Umbilical cord (tissue), 2 donors: ENCODE measurements around the gene ZDHHC1. TPM values are rescaled to one million over a fixed set of nuclear protein-coding genes. Genes with fewer than 3 reads are reported as not detected.

Source experiments
- DNase-seq: peaks from one replicate; pipeline ENCODE4 v3.0.0-alpha.2; 2015; ENCODE audit warnings: low spot score
- total RNA-seq: library from RNA; depleted of rRNA; stranded (reverse); fragments of >200 nt; gene quantifications from one replicate; pipeline ENCODE4 v1.2.3, GENCODE V29; 2014; ENCODE audit warnings: low replicate concordance; ENCODE audit not compliant: insufficient read depth

The ZDHHC1 gene
- total RNA-seq, 1 donor from 2014 or later: 5.3 TPM

DNA sequence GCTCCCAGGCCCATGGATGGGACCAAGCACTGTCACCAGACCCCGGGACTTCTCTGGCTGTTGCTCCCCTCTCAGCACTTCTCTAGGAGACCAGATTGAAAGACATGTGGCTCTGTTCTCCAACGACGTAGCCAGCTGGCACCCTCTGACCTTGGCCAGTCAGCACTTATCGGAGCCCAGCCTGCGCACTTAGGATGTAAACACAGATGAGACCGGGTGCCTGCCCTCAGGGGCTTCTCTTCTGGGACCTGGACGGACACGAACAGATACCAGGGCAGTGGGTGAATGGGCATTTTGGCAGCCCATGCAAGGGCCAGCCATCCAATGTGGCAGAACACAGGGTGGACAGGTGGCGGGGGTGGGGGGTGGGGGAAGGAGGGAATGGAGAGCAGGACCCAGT lies 6.6 kb downstream of the ZDHHC1 start:
- no peak for DNase-seq

DNA sequence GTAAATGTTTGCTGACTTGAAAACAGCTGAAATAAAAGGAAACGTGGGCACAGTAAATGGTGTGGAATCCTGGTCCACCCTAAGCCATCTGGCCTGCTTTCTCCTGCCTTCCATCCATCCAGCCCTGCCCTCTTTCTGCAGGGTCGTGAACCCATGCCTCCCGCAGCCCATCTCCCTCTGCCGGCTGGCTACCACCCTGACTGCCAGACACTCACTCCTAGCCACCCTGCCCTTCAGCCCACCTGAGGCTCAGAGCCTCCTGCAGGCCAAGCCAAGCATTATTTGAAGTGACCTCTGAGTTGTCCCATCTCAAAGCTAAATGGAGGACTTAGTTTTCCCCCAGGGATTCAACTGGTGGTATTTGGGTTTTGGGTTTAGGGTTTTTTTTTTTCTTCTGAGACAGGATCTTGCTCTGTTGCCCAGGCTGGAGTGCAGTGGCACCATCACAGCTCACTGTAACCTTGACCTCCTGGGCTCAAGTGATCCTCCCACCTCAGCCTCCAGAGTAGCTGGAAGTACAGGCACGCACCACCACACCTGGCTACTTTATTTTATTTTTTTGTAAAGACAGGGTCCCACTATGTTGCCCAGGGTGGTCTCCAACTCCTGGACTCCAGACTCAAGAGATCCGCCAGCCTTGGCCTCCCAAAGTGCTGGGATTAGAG lies 8.4 kb downstream of the ZDHHC1 start:
- no peak for DNase-seq

DNA sequence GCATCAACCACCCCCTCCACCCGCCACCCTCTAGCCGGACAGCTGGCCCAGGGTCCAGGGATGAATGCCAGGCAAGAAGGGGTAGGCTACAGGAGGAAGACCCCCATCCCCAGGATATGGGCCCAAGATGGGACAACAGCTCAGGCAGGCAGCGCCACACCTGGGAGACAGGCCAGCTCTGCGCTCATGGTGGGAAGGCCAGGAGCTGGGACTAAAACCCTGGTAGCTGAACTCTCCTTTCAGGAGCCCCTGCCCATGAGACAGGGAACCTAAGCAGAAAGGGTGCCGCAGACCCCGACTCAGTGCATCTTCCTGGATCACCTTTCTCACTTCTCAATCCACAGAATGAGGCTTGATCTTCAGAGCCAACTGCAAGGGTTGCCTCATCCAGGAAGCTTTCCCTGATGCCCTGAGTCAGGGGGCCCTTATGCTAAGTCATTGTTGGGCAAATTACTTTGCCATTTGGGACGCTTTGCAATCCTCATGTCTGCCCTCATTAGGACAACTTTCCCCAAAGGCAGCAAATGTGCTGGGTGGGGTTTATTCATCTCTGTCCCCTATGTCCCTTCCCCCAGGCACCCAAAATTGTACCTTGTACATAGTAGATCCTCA lies 9.0 kb downstream of the ZDHHC1 start:
- DNase-seq: no peak

DNA sequence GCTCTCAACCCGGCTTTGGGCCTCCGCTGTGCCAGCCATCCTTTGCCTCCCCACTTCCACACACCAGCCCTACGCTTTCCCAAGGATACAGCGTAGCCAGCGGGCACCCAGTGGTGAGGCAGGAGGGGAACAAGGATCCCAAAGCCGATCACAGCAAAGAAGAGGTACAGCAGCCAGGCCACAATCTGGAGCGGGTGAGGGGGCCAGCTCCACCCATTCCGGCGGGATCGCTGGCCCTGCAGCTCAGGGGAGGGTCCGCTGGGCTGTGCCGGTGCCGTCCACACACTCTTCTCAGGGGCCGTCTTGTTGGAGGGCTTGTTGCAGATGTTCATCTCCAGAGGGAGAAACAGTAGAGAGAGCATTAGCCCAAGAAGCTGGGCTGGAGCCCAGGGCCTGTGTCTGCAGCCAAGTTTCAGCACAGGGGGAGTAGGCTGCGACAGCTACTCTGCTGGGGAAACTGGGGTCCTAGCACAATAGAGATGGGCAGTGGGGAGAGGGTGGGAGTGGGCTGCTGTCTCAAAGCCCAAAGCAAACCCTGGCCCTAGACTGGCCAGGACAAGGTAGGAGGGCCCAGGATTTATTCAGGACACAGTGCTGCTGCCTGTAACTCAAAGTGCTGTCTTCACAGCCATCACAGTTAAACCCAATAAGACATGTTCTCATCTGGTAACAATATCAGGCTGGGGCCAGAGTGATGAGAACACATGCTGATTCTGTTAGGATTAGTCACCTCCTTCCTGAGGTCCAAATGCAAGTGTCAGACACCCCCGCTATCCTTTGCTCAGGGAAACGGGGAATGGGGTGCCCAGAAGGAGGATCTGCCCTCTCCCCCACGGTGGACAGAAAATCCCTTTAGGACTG lies 9.9 kb downstream of the ZDHHC1 start:
- no peak for DNase-seq

DNA sequence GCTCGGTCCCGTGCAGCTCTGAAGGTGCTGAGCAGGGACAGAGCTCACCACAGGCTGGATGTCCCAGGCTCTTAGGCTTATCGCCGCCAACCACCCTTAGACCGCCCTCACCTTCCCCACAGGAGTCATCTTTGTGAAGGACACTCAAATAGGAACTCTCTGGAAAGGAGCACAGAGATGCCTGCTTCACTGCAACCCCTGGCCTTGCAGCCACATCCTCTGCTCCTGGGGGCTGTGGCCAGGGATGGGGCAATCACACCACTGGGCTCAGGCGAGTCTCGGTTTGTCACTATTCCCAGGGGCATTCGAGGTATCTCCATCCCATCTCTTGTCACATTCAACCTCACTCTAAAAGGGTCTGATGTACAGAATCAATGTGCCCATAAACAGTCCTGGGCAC lies 10.9 kb downstream of the ZDHHC1 start:
- no peak for DNase-seq

DNA sequence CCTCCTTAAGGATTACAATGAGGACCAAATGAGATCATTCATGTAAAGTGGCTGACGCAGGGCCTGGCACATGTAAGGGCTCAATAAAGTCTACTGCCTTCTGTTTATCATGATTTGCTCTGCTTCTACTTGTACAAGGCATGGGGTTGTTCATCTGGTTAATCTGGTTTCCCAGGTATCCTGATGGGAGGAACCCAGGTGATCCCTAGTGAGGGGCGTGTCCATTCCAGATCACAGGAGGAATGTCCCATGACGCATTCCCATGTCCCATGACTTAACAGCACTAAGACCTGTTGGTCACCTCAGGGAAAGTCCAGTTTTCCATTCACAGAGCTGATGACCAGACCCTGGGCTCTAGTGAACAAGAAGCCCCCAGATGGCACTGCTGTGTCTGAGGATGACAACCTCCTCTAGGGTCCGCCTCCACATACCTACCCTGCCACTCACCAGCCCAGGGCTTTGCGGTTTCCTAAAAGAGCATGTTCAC lies 11.5 kb downstream of the ZDHHC1 start:
- peak; percentile 75 for DNase-seq

DNA sequence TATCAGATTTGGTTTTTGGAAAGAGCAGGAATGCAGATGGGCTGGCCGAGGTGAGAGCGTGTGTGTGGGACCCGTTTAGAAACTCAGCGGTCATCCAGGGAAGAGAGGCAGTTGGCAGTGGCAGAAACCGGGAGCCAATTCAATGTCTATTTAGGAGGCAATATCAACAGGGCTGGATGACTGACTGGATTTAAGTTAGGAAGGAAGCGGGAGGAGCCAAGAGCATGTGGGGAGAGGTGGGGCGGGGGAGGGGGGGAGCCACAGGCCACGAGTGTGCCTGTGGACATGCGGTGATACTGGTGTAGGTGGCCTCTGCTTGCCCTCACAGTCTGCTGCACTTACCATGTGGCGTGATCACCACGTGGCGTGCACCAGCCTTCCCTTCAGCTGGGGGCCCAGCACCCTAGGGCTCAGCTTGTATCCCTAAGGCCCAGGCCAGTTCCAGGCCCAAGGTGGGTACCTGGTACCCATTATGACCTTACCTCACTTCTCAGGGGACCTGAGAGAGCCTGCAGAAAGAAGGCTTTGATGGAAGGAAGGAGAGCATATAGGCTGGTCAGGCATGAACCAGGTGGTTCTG lies 12.2 kb downstream of the ZDHHC1 start:
- DNase-seq: no peak

DNA sequence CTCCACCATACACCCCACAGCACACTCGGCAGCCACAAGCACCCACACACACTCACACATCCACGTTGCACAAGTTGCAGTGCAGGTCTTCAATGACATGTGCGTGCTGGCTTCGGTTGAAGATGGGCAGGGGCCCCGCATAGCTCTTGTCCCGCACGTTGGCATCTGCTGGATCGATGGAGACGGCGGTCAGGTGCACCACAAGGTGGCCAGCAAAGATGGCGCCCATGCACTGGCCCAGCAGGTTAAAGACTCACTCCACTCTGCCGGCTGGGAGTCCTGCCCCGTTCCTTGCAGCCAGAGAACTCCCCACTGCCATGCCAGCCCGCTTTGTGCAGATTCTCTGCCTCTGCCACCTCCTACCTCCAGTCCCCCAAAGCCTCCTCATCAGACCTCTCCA lies 15.4 kb downstream of the ZDHHC1 start:
- DNase-seq: no peak

DNA sequence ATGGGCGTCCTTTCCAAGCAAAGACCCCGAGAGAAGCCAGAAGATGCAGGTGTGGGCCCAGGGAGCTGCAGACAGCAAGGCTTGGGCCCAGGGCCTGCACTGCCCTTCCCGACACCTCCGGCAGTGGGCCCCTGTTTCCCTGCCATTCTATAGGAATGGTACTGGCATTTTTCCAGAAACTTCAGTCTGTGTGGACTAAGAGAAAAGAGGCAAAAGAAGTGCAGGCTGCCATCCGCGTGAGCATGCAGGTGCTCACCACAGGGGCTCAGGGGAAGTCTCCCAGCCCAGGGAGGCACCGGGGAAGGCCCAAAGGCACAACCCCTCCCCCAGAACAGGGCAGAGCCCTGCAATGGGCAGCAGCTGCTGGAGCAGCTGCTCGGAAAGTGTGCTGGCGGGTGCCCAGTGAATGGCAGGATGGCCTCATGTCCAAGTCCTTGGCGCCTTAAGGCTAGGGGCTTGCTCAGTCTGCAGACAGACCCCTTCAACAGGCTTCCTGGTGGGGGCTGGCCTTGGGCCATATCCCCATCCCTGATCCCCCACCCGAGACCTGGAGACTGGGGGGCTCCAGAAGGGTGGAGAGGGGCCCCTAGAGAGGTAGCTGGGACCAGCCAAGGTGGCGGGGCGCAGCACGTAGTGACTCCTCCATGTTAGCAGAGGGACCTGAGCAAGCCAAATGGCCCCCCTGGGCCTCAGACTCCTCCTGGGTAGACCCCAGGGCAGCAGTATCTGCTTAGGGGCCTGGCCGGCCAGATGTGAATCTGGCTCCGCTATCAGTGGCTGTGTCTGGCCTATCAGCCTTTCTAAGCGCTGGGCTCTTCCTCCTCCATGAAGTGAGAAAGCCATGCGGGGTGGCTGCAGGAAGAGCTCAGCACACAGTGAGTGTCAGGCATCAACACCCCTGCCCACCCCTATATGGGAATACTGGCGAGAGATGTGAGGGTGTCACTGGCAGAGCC lies 16.2 kb downstream of the ZDHHC1 start:
- no peak for DNase-seq

DNA sequence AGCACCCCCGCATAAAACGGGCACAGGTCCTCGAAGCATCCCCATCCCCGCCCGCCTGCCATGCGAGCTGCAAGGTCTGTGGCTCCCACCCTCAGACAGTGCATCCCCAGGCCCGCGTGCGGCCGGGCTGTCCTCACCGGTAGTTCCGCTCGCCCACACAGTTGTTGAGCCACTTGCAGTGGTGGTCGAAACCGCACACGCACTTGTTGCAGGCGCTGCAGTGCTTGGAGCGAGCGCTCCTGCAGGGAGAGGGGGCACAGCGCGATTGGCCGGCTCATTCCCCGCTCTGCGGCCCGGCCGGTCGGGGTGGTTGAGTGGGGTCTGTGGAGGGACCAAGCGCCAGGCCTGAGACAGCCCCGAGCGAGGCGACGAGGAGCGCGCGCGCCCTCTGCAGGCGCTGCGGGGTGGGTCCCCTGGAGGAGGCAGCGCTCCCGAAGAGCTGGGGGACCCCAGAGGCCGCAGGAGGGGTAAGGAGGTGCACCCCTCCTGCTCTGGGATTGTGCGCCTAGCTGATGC lies 17.0 kb downstream of the ZDHHC1 start:
- no peak for DNase-seq

DNA sequence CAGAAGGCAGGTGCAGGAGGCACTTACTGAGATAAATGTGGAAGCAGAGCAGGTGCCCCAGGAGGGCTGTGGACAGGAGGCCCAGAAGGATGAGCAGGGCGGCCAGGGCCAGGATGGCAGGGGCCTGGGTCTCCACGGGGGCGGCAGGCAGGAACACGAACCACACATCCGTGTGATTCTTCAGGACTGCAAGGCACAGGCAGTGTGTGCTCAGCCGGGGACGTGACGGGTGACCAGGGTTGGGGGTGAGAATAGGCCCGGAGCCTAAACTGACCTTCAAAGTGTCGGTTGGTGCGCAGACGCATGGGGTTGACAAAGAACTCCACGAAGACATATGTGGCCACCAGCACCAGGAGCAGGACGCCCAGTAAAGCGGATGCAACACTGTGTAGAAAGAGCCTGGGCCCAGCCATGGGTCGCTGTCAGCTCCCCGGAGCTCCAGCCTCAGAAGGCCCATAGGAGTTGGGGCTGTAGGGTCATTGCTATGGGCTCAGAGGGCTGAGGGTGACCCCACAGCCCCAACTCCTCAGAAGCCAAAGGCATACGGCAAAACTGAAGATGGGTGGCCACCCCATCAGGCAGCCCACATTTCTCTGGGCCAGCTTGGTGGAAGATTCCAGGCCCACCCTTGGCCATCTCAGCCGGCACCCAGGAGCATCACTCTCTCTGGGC lies 17.6 kb downstream of the ZDHHC1 start:
- no peak for DNase-seq

DNA sequence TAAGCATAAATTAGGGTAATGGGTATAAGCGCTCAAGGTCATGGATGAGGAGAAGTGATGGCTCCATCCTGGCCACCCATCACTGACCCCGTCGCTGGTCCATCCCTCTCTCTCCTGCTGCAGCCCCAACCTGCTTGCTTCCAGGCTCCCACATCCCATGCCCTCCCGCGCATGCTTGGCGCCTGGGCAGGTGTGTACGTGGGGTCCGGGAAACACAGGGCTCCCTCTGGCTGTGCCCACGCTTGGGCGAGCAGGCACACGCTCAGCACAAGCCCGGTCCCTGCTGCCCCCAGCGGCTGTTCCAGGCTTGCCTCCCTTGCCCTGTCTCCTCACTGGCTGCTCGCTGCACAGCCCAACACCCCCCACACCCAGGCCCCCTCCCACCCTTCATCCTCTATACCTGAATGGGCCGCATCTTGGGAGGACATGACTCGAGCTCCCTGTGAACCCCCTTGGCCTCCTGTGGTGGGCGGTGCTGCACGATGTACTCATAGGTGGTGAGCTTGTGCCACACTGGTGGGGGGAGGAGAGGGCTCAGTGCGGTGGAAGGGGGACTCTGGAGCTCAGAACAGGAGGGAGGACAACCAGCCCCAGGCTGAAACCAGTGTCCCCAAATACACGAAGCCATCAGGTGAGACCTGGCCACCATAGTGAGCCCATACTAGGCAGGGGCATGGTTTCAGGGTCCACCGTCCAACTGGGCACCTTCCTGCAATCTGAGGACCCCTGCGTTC lies 18.3 kb downstream of the ZDHHC1 start:
- DNase-seq: no peak

DNA sequence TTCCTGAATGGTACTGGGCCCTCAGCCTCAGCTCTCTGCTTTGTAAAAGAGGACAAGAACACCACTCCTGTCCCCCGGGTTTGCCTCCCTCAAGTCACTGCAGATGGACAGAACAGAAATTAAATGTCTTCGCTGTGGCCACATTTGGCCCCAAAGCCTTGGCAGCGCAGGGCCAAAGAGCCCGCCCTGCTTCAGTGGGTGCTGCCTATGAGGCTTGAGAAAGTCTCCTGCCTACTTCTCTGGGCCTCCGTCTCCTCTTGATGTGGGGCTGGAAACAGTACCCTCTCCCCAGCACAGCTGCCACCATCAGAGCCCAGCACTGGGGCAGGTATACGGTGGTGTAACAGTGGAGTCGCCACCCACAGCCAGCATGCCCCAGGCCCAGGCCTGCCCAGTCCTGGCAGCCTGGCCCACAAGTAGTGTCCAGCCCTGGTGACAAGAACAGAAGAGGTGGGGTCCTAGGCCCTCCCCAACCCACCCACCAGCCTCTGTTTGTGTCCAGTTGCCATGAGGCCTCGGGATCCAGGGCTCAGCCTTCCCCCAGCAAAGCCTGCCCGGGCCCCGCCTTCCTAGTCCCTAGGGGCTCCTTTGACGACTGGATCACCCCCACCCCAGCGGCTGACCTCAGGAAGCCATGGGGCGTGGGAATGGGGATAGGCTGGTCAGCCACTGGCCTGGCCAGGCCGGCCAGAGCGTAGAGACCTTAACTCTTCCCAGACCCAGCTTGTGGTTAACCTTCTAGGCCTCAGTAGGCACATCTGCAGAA lies 19.1 kb downstream of the ZDHHC1 start:
- DNase-seq: no peak

DNA sequence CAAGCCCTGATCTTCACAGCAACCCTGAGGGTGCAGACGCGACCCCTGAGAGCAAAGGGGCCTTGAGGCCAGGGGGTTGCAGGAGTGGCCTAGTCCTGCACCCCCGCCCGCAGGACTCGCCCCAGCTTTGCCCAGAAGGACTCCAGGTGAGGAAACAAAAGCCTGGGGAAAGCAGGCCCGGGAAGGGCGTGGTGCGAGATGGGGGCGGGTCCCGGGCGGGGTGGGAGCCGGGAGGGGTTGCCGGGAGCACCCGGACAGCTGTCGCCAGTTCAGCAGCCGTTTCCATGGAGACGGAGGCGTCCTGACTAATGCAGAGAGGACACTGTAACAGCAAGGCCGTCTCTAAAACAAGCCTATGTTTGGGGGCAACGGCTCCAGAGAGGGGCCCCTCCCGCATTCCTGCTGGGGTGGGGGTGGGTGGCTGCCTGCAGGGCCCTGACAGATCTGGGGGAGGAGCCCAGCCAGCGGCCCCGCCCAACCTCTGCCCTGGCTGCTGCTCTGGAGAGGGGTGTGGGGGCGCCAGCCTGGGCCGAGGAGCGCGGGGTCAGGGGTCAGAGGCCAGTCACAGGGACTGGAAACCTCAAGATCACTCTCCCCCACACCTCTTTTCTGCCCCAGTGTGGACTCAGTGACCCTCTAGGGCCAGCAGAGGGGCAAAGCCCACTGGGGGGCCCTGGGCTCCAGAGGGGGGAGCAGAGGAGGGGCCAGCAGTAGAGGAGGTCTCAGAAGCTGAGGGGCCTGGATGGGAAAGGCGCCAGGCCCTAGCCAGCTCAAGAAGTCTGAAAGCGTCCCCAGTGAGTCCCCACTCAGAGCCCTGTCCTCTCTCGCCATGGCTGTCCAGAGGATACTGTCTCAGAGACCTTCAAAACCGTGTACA lies 19.9 kb downstream of the ZDHHC1 start:
- peak; percentile 87 for DNase-seq

DNA sequence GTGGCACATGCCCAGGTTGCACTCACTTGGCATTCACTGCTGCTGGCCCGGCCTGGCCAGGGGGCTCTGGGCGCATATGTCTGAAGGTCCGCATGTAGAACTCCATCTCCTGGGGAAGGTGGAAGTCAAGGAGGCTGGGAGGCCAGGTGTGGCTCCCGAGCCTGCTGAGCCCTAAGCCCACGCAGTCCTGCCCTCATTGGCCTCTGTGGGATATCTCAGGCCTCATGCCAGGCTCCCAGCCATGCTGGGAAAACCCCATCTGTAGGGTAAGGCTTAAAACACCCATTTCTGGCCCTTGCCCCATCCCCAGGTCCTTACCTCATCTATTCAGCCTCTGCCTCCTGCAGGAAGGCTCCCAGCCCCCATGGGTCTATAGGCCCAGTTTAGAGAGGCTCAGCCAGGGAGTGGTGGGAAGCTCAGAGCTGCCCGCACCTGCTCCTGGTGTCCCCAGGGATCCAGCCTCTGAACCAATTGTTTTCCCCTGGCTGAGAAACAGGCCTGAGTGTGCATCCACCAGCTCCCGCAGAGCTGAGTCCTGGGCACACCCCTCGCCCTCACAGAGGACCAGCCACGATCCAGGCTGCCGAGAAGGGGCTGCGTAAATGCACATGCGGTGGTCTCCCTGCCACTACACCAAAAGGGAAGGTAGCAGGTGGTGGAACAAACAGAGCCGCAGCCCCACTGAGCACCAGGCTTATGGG lies 20.7 kb downstream of the ZDHHC1 start:
- DNase-seq: no peak

DNA sequence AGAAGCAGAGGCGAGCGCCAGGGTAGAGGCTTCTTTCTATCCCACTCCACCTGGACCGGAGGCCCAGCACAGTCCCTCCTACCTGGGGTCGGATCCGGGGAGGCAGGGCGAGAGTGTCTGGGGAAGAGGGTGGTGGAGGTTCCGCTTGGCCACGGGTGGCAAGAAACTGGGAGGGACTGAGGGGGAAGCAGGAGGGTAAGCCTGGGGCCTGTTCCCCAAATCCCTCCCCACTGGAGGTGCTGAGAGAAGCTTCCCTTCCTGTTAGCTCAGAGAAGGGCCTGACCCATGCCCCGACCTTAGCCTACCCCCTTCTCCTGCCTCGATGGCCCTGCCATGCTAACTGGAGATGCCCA lies 21.2 kb downstream of the ZDHHC1 start:
- no peak for DNase-seq
